Stomach (tissue), 4 donors: ENCODE results near the gene CCDC157.
"Not testable (repeated sequence)": the region's sequence is repeated elsewhere in the genome, so short reads cannot be mapped to it uniquely, and the experiment has no call there.

ENCODE experiments used
- EP300 ChIP-seq: sonication (generic); formaldehyde crosslinking; IDR thresholded peaks from one replicate; pipeline ENCODE4 v1.6.1; 2017; ENCODE audit warnings: antibody characterized with exemption
- POLR2A ChIP-seq, 4 donors: fragments of 450-650 bp; IDR thresholded peaks; one replicate each; pipeline ENCODE4 v1.6.1; 2016; ENCODE audit warnings: antibody characterized with exemption in 4 of 4, control low read depth in 2 of 4, mild to moderate bottlenecking in 1 of 4, moderate library complexity in 1 of 4
- POLR2AphosphoS5 ChIP-seq, 3 donors: sonication (generic); formaldehyde crosslinking; IDR thresholded peaks; one replicate each; pipeline ENCODE4 v1.6.1; 2016; ENCODE audit warnings: antibody characterized with exemption in 3 of 3
- TF ChIP-seq, protein P1 (sequence below), 7 experiments: fragments of 450-650 bp in 4 of 7; fragments of 200-600 bp in 3 of 7; sonication (generic) in 3 of 7; IDR thresholded peaks; one replicate each; pipeline ENCODE4 v1.5.1; 2016 to 2019; ENCODE audit warnings: antibody characterized with exemption in 7 of 7, control low read depth in 2 of 7, mild to moderate bottlenecking in 1 of 7

DNA sequence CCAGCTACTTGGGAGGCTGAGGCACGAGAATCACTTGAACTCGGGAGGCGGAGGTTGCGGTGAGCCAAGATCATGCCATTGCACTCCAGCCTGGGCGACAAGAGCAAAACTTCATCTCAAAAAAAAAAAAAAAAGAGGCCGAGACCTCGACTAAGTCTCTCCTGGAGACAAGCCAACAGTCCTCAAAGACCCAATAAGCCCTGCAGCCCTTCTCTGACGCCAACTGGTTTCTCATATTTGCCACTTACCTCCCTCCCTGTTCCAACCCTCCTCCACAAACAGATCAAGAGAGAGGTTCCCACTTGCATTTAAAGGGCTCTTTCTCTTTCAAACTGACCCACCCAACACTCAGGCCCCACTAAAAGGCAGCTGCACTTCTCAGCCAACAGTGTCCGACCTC, 18.5 kb upstream of the CCDC157 start:
- TF ChIP-seq, protein P1, sequence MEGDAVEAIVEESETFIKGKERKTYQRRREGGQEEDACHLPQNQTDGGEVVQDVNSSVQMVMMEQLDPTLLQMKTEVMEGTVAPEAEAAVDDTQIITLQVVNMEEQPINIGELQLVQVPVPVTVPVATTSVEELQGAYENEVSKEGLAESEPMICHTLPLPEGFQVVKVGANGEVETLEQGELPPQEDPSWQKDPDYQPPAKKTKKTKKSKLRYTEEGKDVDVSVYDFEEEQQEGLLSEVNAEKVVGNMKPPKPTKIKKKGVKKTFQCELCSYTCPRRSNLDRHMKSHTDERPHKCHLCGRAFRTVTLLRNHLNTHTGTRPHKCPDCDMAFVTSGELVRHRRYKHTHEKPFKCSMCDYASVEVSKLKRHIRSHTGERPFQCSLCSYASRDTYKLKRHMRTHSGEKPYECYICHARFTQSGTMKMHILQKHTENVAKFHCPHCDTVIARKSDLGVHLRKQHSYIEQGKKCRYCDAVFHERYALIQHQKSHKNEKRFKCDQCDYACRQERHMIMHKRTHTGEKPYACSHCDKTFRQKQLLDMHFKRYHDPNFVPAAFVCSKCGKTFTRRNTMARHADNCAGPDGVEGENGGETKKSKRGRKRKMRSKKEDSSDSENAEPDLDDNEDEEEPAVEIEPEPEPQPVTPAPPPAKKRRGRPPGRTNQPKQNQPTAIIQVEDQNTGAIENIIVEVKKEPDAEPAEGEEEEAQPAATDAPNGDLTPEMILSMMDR (IDR thresholded peaks at IDR 0.05): not testable (repeated sequence)
- not testable (repeated sequence) for TF ChIP-seq POLR2AphosphoS5 (IDR thresholded peaks at IDR 0.05); EP300; POLR2A (IDR thresholded peaks at IDR 0.05)
